Measurements from ENCODE around the gene IARS1. TPM values are rescaled to one million over a fixed set of nuclear protein-coding genes. Genes with fewer than 3 reads are reported as not detected.

Gene IARS1
- total RNA-seq, 1 experiment from 2014 or later, result 130 TPM

DNA sequence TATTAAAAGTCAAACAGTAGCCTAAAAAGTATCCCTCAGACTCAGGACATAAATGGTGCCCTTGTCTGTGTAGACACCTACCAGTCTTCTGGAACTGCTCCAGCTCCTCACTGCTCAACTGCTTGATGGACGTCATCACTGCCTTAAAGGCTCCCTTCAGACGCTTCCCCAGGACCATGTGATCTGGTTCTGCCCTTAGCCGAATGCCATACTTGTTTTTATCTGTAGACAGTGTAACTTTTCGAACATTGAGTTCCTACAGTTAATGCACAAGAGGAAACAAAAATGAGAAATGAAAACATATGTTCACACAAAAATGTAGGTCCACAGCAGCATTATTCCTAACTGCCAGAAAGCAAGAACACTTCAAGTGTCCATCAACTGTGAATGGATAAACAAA is 46.2 kb downstream of the IARS1 start:
- Mint-ChIP-seq H3K36me3 (ENCODE audit: insufficient read depth, unreplicated experiment) (peaks cover 61% of the 10 kb centered on the region), H3K9me3 (ENCODE audit: low read depth, unreplicated experiment) (no peaks in the 10 kb centered on the region), H3K27ac (ENCODE audit: unreplicated experiment) (no peak overlapping the region), H3K4me1 (ENCODE audit: low read depth, unreplicated experiment) (peaks cover 8% of the 10 kb centered on the region), H3K4me3 (ENCODE audit: low read depth, unreplicated experiment) (no peak overlapping the region), H3K27me3 (ENCODE audit: unreplicated experiment) (no peaks in the 10 kb centered on the region)
- TF ChIP-seq, protein P1, sequence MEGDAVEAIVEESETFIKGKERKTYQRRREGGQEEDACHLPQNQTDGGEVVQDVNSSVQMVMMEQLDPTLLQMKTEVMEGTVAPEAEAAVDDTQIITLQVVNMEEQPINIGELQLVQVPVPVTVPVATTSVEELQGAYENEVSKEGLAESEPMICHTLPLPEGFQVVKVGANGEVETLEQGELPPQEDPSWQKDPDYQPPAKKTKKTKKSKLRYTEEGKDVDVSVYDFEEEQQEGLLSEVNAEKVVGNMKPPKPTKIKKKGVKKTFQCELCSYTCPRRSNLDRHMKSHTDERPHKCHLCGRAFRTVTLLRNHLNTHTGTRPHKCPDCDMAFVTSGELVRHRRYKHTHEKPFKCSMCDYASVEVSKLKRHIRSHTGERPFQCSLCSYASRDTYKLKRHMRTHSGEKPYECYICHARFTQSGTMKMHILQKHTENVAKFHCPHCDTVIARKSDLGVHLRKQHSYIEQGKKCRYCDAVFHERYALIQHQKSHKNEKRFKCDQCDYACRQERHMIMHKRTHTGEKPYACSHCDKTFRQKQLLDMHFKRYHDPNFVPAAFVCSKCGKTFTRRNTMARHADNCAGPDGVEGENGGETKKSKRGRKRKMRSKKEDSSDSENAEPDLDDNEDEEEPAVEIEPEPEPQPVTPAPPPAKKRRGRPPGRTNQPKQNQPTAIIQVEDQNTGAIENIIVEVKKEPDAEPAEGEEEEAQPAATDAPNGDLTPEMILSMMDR (IDR thresholded peaks at IDR 0.05; ENCODE audit: unreplicated experiment), result no peak
- no TSS peak for BruUV-seq (replicated peaks)
- DNase-seq, result no peak
- intact Hi-C loops (cut with micrococcal nuclease; ENCODE audit: unreplicated experiment), result no loop called here
- CTCF ChIA-PET, result no interaction called here

DNA sequence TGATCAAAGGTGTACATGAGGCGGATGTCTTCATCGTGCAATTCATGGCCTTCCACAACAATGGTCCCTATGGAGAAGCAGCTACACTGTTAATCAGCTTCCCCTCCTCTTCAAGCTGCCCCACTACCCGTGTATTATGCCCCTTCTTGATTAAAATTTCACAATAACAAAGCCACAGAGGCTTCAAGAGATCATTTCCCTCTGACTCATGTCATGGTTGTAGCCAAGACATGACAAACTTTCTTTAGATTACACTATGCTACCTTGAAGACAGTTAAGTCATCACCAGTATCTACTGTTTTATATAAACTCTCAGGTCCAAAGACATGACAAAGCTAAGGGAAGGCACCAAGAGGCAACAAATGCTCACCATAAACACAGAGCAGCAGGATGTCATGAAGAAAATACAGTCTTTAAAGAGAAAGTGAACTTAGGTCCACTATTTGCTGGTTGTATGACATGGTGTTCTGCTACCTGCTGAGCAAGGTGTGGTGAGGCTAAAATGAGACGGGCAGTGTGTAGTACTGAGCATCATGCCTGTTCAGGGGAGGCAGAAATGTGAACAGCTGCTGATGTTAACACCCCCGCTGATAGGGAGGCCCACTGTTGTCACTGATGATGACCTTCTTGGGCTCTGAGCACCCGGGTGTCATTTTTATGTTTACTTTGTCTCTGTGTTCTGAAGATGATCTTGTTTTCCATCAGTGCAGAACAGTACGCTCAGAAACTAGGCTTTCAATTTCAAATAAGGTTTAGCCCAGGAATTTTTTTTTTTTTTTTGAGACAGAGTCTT is 48.3 kb downstream of the IARS1 start:
- H3K36me3 Mint-ChIP-seq (ENCODE audit: insufficient read depth, unreplicated experiment), result peaks cover 64% of the 10 kb centered on the region
- DNase-seq, result no peak
- H3K4me1 Mint-ChIP-seq (ENCODE audit: low read depth, unreplicated experiment), result peaks cover 8% of the 10 kb centered on the region
- BruUV-seq (replicated peaks), result no TSS peak
- H3K9me3 Mint-ChIP-seq (ENCODE audit: low read depth, unreplicated experiment), result no peaks in the 10 kb centered on the region
- H3K4me3 Mint-ChIP-seq (ENCODE audit: low read depth, unreplicated experiment), result no peak overlapping the region
- CTCF ChIA-PET, result no interaction called here
- no peaks in the 10 kb centered on the region for H3K27me3 Mint-ChIP-seq (ENCODE audit: unreplicated experiment)
- intact Hi-C loops (cut with micrococcal nuclease; ENCODE audit: unreplicated experiment), result no loop called here
- TF ChIP-seq, protein P1 (IDR thresholded peaks at IDR 0.05; ENCODE audit: unreplicated experiment), result no peak
- no peak overlapping the region for H3K27ac Mint-ChIP-seq (ENCODE audit: unreplicated experiment)

Small RNA genes within 50 kb of the gene (microRNA-seq; reads per million reads assigned to microRNA genes)
- gene MIR3651, result 2.8 reads per million

Other genes with a start within 250 kb of the IARS1 start
- gene SPTLC1, start 178.3 kb downstream of the IARS1 start, total RNA-seq (2022), result 72.7 and 77.0 TPM in 2 replicates
- gene NOL8, start 31.7 kb upstream of the IARS1 start, total RNA-seq (2022), result 37.1 and 42.9 TPM in 2 replicates
- 5.3 and 7.2 TPM in 2 replicates for gene CENPP, start 32.3 kb upstream of the IARS1 start, total RNA-seq (2022)
- not detected in 2 replicates for gene OGN, start 110.9 kb upstream of the IARS1 start, total RNA-seq (2022)
- 0.14 TPM in 1 of 2 replicates, not detected in the other for gene OMD, start 130.8 kb upstream of the IARS1 start, total RNA-seq (2022)
- gene ASPN, start 188.8 kb upstream of the IARS1 start, total RNA-seq (2022), result not detected in 2 replicates
- gene ECM2, start 242.3 kb upstream of the IARS1 start, total RNA-seq (2022), result not detected in 2 replicates

All from Calu3 (cell line).